Testis (tissue), 2 donors: ENCODE measurements around the gene FAM222B.

Source experiments
- POLR2A ChIP-seq: fragments of 450-650 bp; IDR thresholded peaks from one replicate; pipeline ENCODE4 v1.6.1; 2017; ENCODE audit warnings: antibody characterized with exemption, mild to moderate bottlenecking, moderate library complexity
- TF ChIP-seq, protein P1 (sequence below), 3 experiments: fragments of 450-650 bp in 2 of 3; fragments of 200-600 bp in 1 of 3; sonication (generic) in 1 of 3; IDR thresholded peaks; one replicate each; pipeline ENCODE4 v1.5.1; 2016 to 2019; ENCODE audit warnings: antibody characterized with exemption in 3 of 3, mild to moderate bottlenecking in 2 of 3, moderate library complexity in 1 of 3

DNA sequence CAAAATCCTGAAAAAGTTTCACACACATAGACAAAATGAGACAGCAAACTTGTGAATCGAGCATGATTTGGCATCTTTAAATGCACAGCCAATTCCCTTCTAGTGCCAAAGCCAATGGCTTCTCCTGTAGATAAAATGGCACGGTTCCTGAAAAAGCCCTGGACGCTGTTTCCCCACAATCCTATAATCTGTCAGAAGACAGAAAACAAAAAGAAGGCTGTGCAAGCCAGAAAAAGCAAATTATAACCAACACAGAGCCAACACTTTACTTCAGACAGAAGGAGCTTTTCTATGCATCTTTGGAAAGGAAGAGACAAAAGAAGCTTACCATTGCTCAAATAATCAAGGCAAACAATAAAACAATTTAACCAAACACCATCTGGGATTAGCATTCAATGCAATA is 23.8 kb downstream of the FAM222B start:
- TF ChIP-seq, protein P1, sequence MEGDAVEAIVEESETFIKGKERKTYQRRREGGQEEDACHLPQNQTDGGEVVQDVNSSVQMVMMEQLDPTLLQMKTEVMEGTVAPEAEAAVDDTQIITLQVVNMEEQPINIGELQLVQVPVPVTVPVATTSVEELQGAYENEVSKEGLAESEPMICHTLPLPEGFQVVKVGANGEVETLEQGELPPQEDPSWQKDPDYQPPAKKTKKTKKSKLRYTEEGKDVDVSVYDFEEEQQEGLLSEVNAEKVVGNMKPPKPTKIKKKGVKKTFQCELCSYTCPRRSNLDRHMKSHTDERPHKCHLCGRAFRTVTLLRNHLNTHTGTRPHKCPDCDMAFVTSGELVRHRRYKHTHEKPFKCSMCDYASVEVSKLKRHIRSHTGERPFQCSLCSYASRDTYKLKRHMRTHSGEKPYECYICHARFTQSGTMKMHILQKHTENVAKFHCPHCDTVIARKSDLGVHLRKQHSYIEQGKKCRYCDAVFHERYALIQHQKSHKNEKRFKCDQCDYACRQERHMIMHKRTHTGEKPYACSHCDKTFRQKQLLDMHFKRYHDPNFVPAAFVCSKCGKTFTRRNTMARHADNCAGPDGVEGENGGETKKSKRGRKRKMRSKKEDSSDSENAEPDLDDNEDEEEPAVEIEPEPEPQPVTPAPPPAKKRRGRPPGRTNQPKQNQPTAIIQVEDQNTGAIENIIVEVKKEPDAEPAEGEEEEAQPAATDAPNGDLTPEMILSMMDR (IDR thresholded peaks at IDR 0.05), result no peak
- TF ChIP-seq POLR2A, result no peak
